ENCODE measurements around the gene TFF2.

The TFF2 gene

DNA sequence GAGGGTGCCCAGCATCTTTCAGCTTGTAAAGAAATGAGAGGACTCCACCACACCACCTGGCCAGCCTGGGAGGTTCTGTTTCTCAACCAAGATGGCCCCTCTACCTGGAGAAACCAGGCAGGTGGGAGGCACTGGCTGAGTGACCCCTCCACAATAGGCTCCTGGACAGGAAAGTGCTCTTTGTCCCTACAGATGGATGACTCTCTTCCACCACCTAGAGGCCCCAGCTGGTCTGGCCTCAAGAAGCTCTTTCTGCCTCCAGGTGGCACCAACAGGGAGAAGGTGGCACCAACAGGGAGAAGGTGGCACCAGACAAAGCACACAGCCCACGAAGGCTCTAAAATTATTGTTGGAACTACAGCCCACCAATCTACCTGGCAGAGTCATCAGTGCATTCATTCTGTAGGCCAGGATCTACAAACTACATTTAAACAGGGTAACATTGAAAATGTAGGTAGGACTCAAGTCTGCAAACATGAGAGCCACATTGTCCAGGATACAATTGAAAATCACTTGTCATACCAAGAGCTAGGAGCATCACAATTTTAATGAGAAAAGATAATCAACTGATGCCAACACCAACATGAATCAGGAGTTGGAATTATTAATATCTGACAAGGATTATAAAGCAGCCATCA is 30.7 kb upstream of the TFF2 start:
- TF ChIP-seq EZH2 (IDR thresholded peaks at IDR 0.05; ENCODE audit: borderline replicate concordance, low read length) (no peak), CTCF (IDR thresholded peaks at IDR 0.05; ENCODE audit: low read length) (peak; percentile 80)
- Histone ChIP-seq H3F3A (ENCODE audit: insufficient read depth, low read length) (no peaks in the 10 kb centered on the region), H4K20me1 (ENCODE audit: insufficient read depth, low read length) (no peaks in the 10 kb centered on the region), H3K9me2 (ENCODE audit: low read depth, low read length) (no peaks in the 10 kb centered on the region), H3K27ac (ENCODE audit: low read depth, low read length, poor library complexity, severe bottlenecking) (no peak overlapping the region), H3K79me2 (ENCODE audit: insufficient read depth, low read length) (no peaks in the 10 kb centered on the region), H3K4me2 (ENCODE audit: low read length) (no peak overlapping the region), H3K4me1 (ENCODE audit: insufficient read depth, low read length, severe bottlenecking) (peaks cover 9% of the 10 kb centered on the region), H3K4me3 (ENCODE audit: low read depth, low read length, poor library complexity, severe bottlenecking) (no peak overlapping the region), H3K36me3 (ENCODE audit: insufficient read depth, low read length) (no peaks in the 10 kb centered on the region; the same call in 1 of the 2 replicates), H2AFZ (ENCODE audit: low read length) (no peak overlapping the region), H3K9me3 (ENCODE audit: low read length) (peaks cover 10% of the 10 kb centered on the region; the same call in 1 of the 2 replicates), H3K27me3 (ENCODE audit: insufficient read depth, low read length) (peaks cover 20% of the 10 kb centered on the region; the same call in 1 of the 2 replicates), H3K9ac (ENCODE audit: low read length) (no peak overlapping the region)

DNA sequence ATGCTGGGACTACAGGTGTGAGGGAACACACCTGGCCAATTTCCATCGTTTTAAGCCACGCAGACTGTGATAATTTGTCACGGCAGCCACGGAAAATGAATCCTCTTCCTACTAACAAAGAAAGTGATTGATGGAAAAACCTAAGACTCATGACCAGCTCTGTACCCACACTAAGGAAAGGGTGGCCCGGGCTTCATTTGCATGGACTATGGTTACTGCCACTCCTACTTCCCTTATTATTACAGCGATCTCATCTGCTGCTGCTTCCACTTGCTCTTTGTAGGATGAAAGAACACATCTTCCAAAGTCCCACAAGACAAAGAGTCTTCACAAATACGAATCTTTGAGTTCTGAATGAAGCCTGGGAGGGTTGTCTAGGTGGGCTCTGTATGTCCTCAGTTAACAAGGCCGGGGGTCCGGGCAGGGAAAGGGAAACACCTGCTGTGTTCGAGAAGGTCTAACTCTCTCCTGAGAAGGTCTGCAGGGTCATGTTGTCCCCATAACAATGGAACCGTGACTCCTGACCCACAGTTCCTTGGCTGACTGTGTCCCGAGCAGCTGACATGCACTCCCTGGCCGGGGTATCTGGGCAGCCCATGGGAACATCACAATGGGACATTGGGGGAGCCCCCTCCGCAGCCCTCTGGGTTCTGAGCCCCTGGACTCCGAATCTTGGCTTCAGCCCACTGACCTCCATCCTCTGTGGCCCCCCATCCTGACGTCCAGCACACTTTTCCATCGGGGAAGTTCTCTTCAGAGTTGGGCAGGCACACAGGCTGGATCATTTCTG is 28.8 kb upstream of the TFF2 start:
- Histone ChIP-seq H3K36me3 (ENCODE audit: insufficient read depth, low read length) (no peaks in the 10 kb centered on the region; the same call in 1 of the 2 replicates), H3K4me1 (ENCODE audit: insufficient read depth, low read length, severe bottlenecking) (peaks cover 9% of the 10 kb centered on the region), H3K4me3 (ENCODE audit: low read depth, low read length, poor library complexity, severe bottlenecking) (no peak overlapping the region), H3K27ac (ENCODE audit: low read depth, low read length, poor library complexity, severe bottlenecking) (no peak overlapping the region), H4K20me1 (ENCODE audit: insufficient read depth, low read length) (no peaks in the 10 kb centered on the region), H3K79me2 (ENCODE audit: insufficient read depth, low read length) (no peaks in the 10 kb centered on the region), H3K27me3 (ENCODE audit: insufficient read depth, low read length) (peaks cover 26% of the 10 kb centered on the region; the same call in 1 of the 2 replicates), H3K9ac (ENCODE audit: low read length) (no peak overlapping the region), H3K9me3 (ENCODE audit: low read length) (peaks cover 10% of the 10 kb centered on the region; the same call in 1 of the 2 replicates), H2AFZ (ENCODE audit: low read length) (no peak overlapping the region), H3K9me2 (ENCODE audit: low read depth, low read length) (no peaks in the 10 kb centered on the region), H3K4me2 (ENCODE audit: low read length) (peak overlapping the region; percentile 16; the same call in 1 of the 2 replicates), H3F3A (ENCODE audit: insufficient read depth, low read length) (no peaks in the 10 kb centered on the region)
- no peak for TF ChIP-seq EZH2 (IDR thresholded peaks at IDR 0.05; ENCODE audit: borderline replicate concordance, low read length)
- TF ChIP-seq CTCF (IDR thresholded peaks at IDR 0.05; ENCODE audit: low read length): no peak

- no peak overlapping the region for H3K4me3 ChIP-seq (ENCODE audit: low read depth, low read length, poor library complexity, severe bottlenecking)
- H3K27me3 ChIP-seq (ENCODE audit: insufficient read depth, low read length): peaks cover 26% of the 10 kb centered on the region; the same call in 1 of the 2 replicates
- no peaks in the 10 kb centered on the region for H3F3A ChIP-seq (ENCODE audit: insufficient read depth, low read length)
- H3K9me2 ChIP-seq (ENCODE audit: low read depth, low read length): no peaks in the 10 kb centered on the region
- no peaks in the 10 kb centered on the region; the same call in 1 of the 2 replicates for H3K36me3 ChIP-seq (ENCODE audit: insufficient read depth, low read length)
- TF ChIP-seq CTCF (IDR thresholded peaks at IDR 0.05; ENCODE audit: low read length) (no peak), EZH2 (IDR thresholded peaks at IDR 0.05; ENCODE audit: borderline replicate concordance, low read length) (no peak)
- H3K4me1 ChIP-seq (ENCODE audit: insufficient read depth, low read length, severe bottlenecking): peaks cover 9% of the 10 kb centered on the region
- no peak overlapping the region for H3K27ac ChIP-seq (ENCODE audit: low read depth, low read length, poor library complexity, severe bottlenecking)
- H3K9ac ChIP-seq (ENCODE audit: low read length): no peak overlapping the region
- H3K79me2 ChIP-seq (ENCODE audit: insufficient read depth, low read length): no peaks in the 10 kb centered on the region
- no peaks in the 10 kb centered on the region for H4K20me1 ChIP-seq (ENCODE audit: insufficient read depth, low read length)
- no peak overlapping the region for H2AFZ ChIP-seq (ENCODE audit: low read length)
- H3K4me2 ChIP-seq (ENCODE audit: low read length): no peak overlapping the region
- H3K9me3 ChIP-seq (ENCODE audit: low read length): peaks cover 10% of the 10 kb centered on the region; the same call in 1 of the 2 replicates
Observed at GRCh38 chr21:42378418-42378817, 27.6 kb upstream of the TFF2 start.

Data from OCI-LY1 (cell line).